WTC11 (cell line): ENCODE data around the gene CHAT. TPM values are rescaled to one million over a fixed set of nuclear protein-coding genes. Genes with fewer than 3 reads are reported as not detected.

Experiments used
- ATAC-seq: fragments of 200-7000 bp; cut with Tn5 transposase; 2 replicates; pipeline ENCODE4 v1.10.0; 2021; ENCODE audit warnings: mild to moderate bottlenecking, moderate library complexity
- CTCF ChIA-PET: fragments of 300-600 bp; sonication (Branson Sonifier 250); formaldehyde crosslinking; loops from one replicate; lab custom pipeline; 2021; ENCODE audit warnings: antibody characterized with exemption; lab: Charles Lee
- POLR2A ChIA-PET: fragments of 350-600 bp; sonication (Branson Sonifier 250); formaldehyde crosslinking; loops from one replicate; lab custom pipeline; 2021; ENCODE audit warnings: antibody characterized with exemption; lab: Charles Lee
- DNase-seq: peaks from one replicate; pipeline ENCODE4 v3.0.0; 2021; ENCODE audit warnings: low spot score
- H3K27ac Mint-ChIP-seq: 2 replicates; pipeline ENCODE4 v1.8.0; 2021; ENCODE audit warnings: mixed read lengths
- H3K27me3 Mint-ChIP-seq: 2 replicates; pipeline ENCODE4 v1.8.0; 2021; ENCODE audit warnings: low read depth, mild to moderate bottlenecking, moderate library complexity, mixed read lengths
- H3K36me3 Mint-ChIP-seq: 2 replicates; pipeline ENCODE4 v1.8.0; 2021; ENCODE audit warnings: mixed read lengths
- H3K4me1 Mint-ChIP-seq: 2 replicates; pipeline ENCODE4 v1.8.0; 2022; ENCODE audit warnings: mixed read lengths
- H3K4me3 Mint-ChIP-seq: 2 replicates; pipeline ENCODE4 v1.8.0; 2021; ENCODE audit warnings: mild to moderate bottlenecking, moderate library complexity, mixed read lengths
- H3K9me3 Mint-ChIP-seq: 2 replicates; pipeline ENCODE4 v1.8.0; 2021; ENCODE audit warnings: mixed read lengths
- ARID4B ChIP-seq: sonication (generic); formaldehyde crosslinking; IDR thresholded peaks from 2 replicates; pipeline ENCODE4 v1.8.0; 2023; ENCODE audit warnings: missing genetic modification reagents, mild to moderate bottlenecking, borderline replicate concordance
- CREM ChIP-seq: sonication (generic); formaldehyde crosslinking; IDR thresholded peaks from 2 replicates; pipeline ENCODE4 v1.8.1; 2022; ENCODE audit warnings: mild to moderate bottlenecking, missing genetic modification reagents, moderate library complexity
- FOXP1 ChIP-seq: sonication (generic); formaldehyde crosslinking; IDR thresholded peaks from 2 replicates; pipeline ENCODE4 v1.8.0; 2022; ENCODE audit warnings: missing genetic modification reagents, mild to moderate bottlenecking, moderate library complexity, borderline replicate concordance
- GABPB1 ChIP-seq: sonication (generic); formaldehyde crosslinking; IDR thresholded peaks from 2 replicates; pipeline ENCODE4 v1.8.1; 2023; ENCODE audit warnings: mild to moderate bottlenecking, missing genetic modification reagents
- PRRX2 ChIP-seq: fragments of 250-450 bp; sonication (Bioruptor Pico); IDR thresholded peaks from 2 replicates; pipeline ENCODE4 v1.8.0; 2021; ENCODE audit warnings: mild to moderate bottlenecking
- RELA ChIP-seq: sonication (generic); formaldehyde crosslinking; IDR thresholded peaks from 2 replicates; pipeline ENCODE4 v1.8.1; 2022; ENCODE audit warnings: missing genetic modification reagents, mild to moderate bottlenecking, borderline replicate concordance
- SP1 ChIP-seq: sonication (generic); formaldehyde crosslinking; conservative IDR thresholded peaks from 2 replicates; pipeline ENCODE4 v1.8.1; 2022; ENCODE audit warnings: missing genetic modification reagents
- TCF7 ChIP-seq: sonication (generic); formaldehyde crosslinking; IDR thresholded peaks from 2 replicates; pipeline ENCODE4 v1.8.0; 2022; ENCODE audit warnings: mild to moderate bottlenecking, low read depth, missing genetic modification reagents, moderate library complexity
- ZBTB21 ChIP-seq: sonication (generic); formaldehyde crosslinking; IDR thresholded peaks from 2 replicates; pipeline ENCODE4 v1.8.1; 2023; ENCODE audit warnings: mild to moderate bottlenecking, missing genetic modification reagents, borderline replicate concordance
- total RNA-seq: library from RNA; stranded (reverse); gene quantifications from 3 replicates; pipeline ENCODE4 v1.2.3, GENCODE V29; 2021
- TF ChIP-seq, protein P1 (sequence below): sonication (generic); formaldehyde crosslinking; IDR thresholded peaks from 2 replicates; pipeline ENCODE4 v1.8.1; 2023; ENCODE audit warnings: mild to moderate bottlenecking, missing genetic modification reagents
- TF ChIP-seq, protein P2 (sequence below): fragments of 250-450 bp; sonication (Bioruptor Pico); IDR thresholded peaks from 2 replicates; pipeline ENCODE4 v1.9.0; 2021; ENCODE audit warnings: moderate library complexity, mild to moderate bottlenecking, inconsistent platforms, borderline replicate concordance
- TF ChIP-seq, protein P3 (sequence below): sonication (generic); formaldehyde crosslinking; IDR thresholded peaks from 2 replicates; pipeline ENCODE4 v1.8.0; 2023; ENCODE audit warnings: missing genetic modification reagents

The CHAT gene
- total RNA-seq, 1 experiment from 2014 or later: not detected

DNA sequence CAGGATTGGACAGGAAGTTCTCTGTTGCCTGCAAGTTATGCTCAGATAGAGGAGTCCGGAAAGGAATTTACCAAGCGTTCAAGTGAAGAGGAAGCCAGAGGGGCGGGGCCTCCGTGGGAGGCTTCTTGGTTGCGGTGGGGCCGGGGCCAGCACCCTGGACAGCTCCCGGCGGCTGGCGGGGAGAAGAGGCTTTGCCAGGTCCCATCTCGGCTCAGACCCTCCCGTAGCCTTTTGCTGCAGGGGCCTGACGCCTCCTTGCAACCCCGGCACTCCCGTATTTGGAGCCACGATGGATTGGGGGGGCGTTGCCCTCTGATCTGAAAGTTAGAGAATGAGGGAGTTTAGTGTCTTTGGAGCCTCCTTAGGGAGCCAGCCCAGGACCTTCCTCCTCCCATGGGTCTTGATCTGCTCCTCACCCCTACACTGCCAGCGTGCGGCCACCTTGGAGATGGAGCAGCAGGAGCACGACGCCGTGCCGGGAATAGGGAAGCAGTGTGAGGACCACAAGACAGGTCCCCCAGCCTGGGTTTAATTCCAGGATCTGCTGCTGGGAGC, 6.8 kb upstream of the CHAT start (continued):
- TF ChIP-seq ARID4B (CRISPR knock-in tag) (peak; percentile 90), FOXP1 (peak; percentile 82), CREM (CRISPR knock-in tag) (0 out of 2 replicates have a peak, but pooled peaks have one; percentile 35)
- TF ChIP-seq, protein P1, sequence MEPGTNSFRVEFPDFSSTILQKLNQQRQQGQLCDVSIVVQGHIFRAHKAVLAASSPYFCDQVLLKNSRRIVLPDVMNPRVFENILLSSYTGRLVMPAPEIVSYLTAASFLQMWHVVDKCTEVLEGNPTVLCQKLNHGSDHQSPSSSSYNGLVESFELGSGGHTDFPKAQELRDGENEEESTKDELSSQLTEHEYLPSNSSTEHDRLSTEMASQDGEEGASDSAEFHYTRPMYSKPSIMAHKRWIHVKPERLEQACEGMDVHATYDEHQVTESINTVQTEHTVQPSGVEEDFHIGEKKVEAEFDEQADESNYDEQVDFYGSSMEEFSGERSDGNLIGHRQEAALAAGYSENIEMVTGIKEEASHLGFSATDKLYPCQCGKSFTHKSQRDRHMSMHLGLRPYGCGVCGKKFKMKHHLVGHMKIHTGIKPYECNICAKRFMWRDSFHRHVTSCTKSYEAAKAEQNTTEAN (CRISPR knock-in tag): no peak

DNA sequence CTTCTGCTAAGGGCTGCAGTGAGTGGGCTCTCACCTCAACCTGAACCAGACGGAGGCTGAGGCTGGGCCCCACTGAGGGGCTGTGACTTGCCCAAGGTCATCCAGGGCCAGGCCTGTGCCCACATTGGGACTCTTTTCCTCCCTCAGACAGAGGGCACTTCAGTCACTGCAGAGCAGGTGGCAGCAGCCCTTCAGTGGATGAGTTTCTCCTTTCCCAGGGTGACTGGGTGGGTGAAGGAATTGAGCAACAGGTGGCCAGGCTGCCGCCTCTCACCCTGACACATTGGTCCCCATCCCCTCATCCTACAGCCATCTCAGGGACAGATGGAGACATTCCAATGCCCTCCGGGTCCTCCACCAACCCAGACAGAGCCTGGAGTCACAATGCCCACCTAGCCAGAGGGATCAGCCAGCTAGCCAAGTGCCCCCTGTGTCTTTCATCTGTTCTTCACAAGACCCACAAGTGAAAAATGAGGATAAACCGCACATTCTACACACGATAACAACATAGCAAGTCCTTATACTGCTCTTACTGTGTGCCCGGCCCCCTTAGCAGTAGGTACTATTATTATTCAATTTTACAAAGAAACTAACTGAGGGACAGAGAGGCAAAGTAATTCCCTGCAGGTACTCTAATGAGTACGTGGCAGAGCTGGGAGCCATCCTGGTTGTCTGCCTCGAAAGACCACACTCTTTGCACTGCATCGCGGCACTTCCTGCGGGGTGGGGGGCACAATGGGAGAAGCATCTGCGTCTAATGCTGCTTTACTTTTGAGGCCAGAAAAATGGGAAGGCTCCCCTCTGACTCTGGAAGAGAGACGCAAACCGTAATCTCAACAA, 5.5 kb upstream of the CHAT start:
- no peak for TF ChIP-seq RELA (CRISPR knock-in tag)
- TF ChIP-seq PRRX2: no peak
- TF ChIP-seq, protein P2, sequence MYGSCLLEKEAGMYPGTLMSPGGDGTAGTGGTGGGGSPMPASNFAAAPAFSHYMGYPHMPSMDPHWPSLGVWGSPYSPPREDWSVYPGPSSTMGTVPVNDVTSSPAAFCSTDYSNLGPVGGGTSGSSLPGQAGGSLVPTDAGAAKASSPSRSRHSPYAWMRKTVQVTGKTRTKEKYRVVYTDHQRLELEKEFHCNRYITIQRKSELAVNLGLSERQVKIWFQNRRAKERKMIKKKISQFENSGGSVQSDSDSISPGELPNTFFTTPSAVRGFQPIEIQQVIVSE: no peak
- no peak for TF ChIP-seq TCF7 (CRISPR knock-in tag)
- peak overlapping the region; percentile 70 for H3K4me3 Mint-ChIP-seq
- ATAC-seq: no peak
- H3K4me1 Mint-ChIP-seq: peaks cover 38% of the 10 kb centered on the region
- H3K27me3 Mint-ChIP-seq: peaks cover 98% of the 10 kb centered on the region
- H3K27ac Mint-ChIP-seq: no peak overlapping the region
- H3K9me3 Mint-ChIP-seq: no peaks in the 10 kb centered on the region
- peaks cover 6% of the 10 kb centered on the region; the same call in 1 of the 2 replicates for H3K36me3 Mint-ChIP-seq
- CTCF ChIA-PET: interaction anchor here (1.1 to 3.3 kb wide), 2 partner anchors 15 to 79 kb away, joined by 3 to 14 read pairs; no protein-coding TSS in a partner anchor
- POLR2A ChIA-PET: no interaction called here
- peak; percentile 10 for DNase-seq

DNA sequence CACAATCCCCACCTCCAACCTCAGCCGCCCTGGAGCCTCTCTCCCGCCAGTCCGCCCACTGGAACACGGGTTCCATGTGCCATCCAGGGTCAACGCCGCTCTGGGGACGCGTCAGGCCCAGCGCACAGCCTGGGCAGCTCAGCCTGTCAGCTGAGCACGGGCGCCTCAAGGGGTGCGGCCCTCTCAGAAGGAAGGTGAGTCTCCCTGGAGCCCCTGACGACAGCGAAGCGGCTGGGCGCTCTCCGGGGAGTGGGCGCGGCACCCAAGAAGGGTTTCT, 4.9 kb upstream of the CHAT start:
- Mint-ChIP-seq H3K36me3 (peaks cover 6% of the 10 kb centered on the region; the same call in 1 of the 2 replicates), H3K27ac (no peak overlapping the region), H3K27me3 (peaks cover 98% of the 10 kb centered on the region), H3K9me3 (no peaks in the 10 kb centered on the region), H3K4me1 (peaks cover 43% of the 10 kb centered on the region), H3K4me3 (peak overlapping the region; percentile 70)
- peak; percentile 42 for DNase-seq
- no peak for TF ChIP-seq GABPB1 (CRISPR knock-in tag)
- TF ChIP-seq ZBTB21: 0 out of 2 replicates have a peak, but pooled peaks have one; percentile 37
- ChIA-PET POLR2A (no interaction called here), CTCF (interaction anchor here (1.1 to 3.3 kb wide), 2 partner anchors 16 to 81 kb away, joined by 3 to 14 read pairs; no protein-coding TSS in a partner anchor)
- 0 out of 2 replicates have a peak, but pooled peaks have one; percentile 1 for ATAC-seq

DNA sequence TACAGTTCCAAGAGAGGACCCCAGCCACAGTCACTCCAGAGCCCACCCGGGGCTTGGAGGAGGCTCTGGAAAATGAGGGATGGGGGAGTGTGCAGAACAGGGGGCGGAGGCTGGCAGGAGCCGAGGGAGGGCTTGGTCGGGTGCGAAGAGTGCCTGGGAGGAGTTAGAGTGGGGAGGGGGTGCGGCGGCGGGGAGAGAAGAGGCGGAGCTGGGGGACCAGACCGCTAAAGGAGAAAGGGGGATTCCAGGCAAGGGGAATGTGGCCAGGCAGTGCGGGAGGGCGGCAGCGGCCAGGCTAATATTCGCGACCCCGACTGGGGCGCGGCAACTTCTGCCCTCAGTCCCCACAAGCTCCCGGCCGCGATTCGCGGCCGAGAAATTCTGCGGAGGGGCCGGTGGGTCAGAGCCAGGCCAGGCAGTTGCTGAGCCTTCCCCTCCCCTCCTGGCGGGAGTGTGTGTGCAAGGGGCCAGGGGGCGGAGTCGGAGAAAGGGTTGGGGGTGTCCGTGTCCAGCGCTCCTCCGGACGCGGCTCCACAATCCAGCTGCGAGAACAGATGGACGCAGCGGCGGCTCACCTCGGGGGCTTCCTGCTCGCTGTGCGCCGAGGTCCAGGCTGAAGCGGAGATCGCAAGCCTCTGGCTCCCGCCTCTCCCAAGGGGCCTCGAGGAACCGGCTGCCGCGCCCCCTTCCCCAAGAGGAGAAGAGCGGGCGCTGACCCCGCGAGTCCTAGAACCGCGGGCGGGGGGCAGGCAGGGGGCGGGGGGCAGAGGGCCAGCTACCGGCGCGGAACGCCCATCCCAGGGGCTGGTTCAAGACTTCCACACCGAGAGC, 4.3 kb upstream of the CHAT start:
- Mint-ChIP-seq H3K36me3 (peaks cover 6% of the 10 kb centered on the region; the same call in 1 of the 2 replicates), H3K27ac (no peak overlapping the region), H3K4me1 (peaks cover 43% of the 10 kb centered on the region), H3K9me3 (no peaks in the 10 kb centered on the region), H3K4me3 (peak overlapping the region; percentile 70), H3K27me3 (peaks cover 98% of the 10 kb centered on the region)
- DNase-seq (peak; percentile 68), ATAC-seq (peak; percentile 32)
- CTCF ChIA-PET: interaction anchor here (1.1 to 3.3 kb wide), 4 partner anchors 10 to 616 kb away, joined by 3 to 14 read pairs (median 4); no protein-coding TSS in a partner anchor
- 0 out of 2 replicates have a peak, but pooled peaks have one; percentile 12 for TF ChIP-seq SP1 (CRISPR knock-in tag)
- TF ChIP-seq, protein P3, sequence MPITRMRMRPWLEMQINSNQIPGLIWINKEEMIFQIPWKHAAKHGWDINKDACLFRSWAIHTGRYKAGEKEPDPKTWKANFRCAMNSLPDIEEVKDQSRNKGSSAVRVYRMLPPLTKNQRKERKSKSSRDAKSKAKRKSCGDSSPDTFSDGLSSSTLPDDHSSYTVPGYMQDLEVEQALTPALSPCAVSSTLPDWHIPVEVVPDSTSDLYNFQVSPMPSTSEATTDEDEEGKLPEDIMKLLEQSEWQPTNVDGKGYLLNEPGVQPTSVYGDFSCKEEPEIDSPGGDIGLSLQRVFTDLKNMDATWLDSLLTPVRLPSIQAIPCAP (CRISPR knock-in tag): no peak
- POLR2A ChIA-PET: no interaction called here
